Lower leg skin (tissue), 3 donors: ENCODE data around the gene KCNIP4.

ENCODE experiments used
- POLR2A ChIP-seq, 2 donors: fragments of 450-650 bp; IDR thresholded peaks; one replicate each; pipeline ENCODE4 v1.6.1; 2016 to 2017; ENCODE audit warnings: antibody characterized with exemption in 2 of 2, mild to moderate bottlenecking in 1 of 2, moderate library complexity in 1 of 2
- TF ChIP-seq, protein P1 (sequence below), 3 donors: fragments of 450-650 bp; IDR thresholded peaks; one replicate each; pipeline ENCODE4 v1.5.1; 2016; ENCODE audit warnings: antibody characterized with exemption in 3 of 3, mild to moderate bottlenecking in 3 of 3, moderate library complexity in 2 of 3

DNA sequence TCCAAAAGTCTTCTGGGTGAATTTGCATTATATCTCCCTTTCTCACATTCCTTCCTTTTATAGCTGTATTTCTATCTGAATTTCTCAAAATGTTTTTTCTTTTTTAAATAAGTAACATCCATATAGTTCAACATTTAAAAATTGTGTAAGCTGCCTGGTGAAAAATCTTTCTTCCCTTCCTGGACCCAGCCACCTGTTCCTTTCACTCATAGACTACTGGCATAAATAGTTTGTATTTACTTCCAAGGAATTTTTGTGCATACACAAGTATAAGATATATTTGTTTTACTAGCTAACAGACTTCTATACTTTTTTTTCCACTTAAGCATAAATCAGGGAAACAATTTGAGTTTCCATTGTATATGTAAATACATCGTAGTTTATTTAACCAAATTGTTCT lies 1212.6 kb downstream of the KCNIP4 start:
- no peak for TF ChIP-seq POLR2A (IDR thresholded peaks at IDR 0.05)
- TF ChIP-seq, protein P1, sequence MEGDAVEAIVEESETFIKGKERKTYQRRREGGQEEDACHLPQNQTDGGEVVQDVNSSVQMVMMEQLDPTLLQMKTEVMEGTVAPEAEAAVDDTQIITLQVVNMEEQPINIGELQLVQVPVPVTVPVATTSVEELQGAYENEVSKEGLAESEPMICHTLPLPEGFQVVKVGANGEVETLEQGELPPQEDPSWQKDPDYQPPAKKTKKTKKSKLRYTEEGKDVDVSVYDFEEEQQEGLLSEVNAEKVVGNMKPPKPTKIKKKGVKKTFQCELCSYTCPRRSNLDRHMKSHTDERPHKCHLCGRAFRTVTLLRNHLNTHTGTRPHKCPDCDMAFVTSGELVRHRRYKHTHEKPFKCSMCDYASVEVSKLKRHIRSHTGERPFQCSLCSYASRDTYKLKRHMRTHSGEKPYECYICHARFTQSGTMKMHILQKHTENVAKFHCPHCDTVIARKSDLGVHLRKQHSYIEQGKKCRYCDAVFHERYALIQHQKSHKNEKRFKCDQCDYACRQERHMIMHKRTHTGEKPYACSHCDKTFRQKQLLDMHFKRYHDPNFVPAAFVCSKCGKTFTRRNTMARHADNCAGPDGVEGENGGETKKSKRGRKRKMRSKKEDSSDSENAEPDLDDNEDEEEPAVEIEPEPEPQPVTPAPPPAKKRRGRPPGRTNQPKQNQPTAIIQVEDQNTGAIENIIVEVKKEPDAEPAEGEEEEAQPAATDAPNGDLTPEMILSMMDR (IDR thresholded peaks at IDR 0.05), result no peak
